ENCODE results near the gene TPSG1.

DNA sequence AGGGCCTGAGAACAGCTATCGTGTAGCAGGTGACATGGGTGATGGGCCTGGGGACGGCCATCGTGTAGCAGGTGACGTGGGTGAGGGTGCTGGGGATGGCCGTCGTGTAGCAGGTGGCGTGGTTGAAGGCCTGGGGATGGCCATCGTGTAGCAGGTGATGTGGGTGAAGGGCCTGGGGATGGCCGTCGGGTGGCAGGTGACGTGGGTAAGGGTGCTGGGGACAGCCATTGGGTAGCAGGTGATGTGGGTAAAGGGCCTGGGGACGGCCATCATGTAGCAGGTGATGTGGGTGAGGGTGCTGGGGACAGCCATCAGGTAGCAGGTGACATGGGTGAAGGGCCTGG is 46.3 kb upstream of the TPSG1 start:
- TF ChIP-seq CTCF (IDR thresholded peaks at IDR 0.05; ENCODE audit: low read depth, low read length) (no peak), POLR2A (IDR thresholded peaks at IDR 0.05; ENCODE audit: extremely low read depth, insufficient read length) (no peak), MYC (IDR thresholded peaks at IDR 0.05; ENCODE audit: low read depth, low read length) (no peak)
- TF ChIP-seq, protein P1, sequence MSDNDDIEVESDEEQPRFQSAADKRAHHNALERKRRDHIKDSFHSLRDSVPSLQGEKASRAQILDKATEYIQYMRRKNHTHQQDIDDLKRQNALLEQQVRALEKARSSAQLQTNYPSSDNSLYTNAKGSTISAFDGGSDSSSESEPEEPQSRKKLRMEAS (IDR thresholded peaks at IDR 0.05; ENCODE audit: low read depth, low read length) = no peak

Data from NB4 (cell line).